Tibial nerve (tissue), 4 donors: ENCODE measurements around the gene LTBP1.

Experiments
- CTCF ChIP-seq, 5 experiments: fragments of 200-600 bp in 3 of 5; fragments of 450-650 bp in 2 of 5; sonication (generic) in 3 of 5; IDR thresholded peaks; one replicate each; pipeline ENCODE4 v1.5.1; 2016 to 2019; ENCODE audit warnings: antibody characterized with exemption in 5 of 5, mild to moderate bottlenecking in 3 of 5, moderate library complexity in 2 of 5
- EP300 ChIP-seq, 2 donors: sonication (generic); formaldehyde crosslinking; IDR thresholded peaks; one replicate each; pipeline ENCODE4 v1.6.1; 2017; ENCODE audit warnings: antibody characterized with exemption in 2 of 2, mild to moderate bottlenecking in 1 of 2

- TF ChIP-seq EP300 (IDR thresholded peaks at IDR 0.05) (no peak), CTCF (IDR thresholded peaks at IDR 0.05) (no peak)
Observed at GRCh38 chr2:33029459-33029858, 82.7 kb downstream of the LTBP1 start.
